HG03045 (cell line): ENCODE results near the gene ANKRD9.
"Not testable (repeated sequence)": the region's sequence is repeated elsewhere in the genome, so short reads cannot be mapped to it uniquely, and the experiment has no call there.

Experiments
- ATAC-seq: cut with Tn5 transposase; IDR thresholded peaks from one replicate; pipeline ENCODE4 v1.9.1; 2021; ENCODE audit warnings: mild to moderate bottlenecking, moderate library complexity; ENCODE audit not compliant: unreplicated experiment

Gene ANKRD9

GRCh38 chr14:102509746-102510615, at the start of gene ANKRD9:
TSS of gene ANKRD9 (minus strand) at chr14:102509776. CDS start at chr14:102507889, 1,887 bp downstream.
- peak; percentile 75 for ATAC-seq

GRCh38 chr14:102558556-102558955, 49.0 kb upstream of the ANKRD9 start:
- no peak for ATAC-seq

GRCh38 chr14:102557434-102558226, 48.1 kb upstream of the ANKRD9 start:
- no peak for ATAC-seq

GRCh38 chr14:102556098-102556677, 46.6 kb upstream of the ANKRD9 start:
- ATAC-seq, result no peak

- ATAC-seq, result peak; percentile 45
These were observed 45.5 kb upstream of the ANKRD9 start for GRCh38 chr14:102554821-102555819.

GRCh38 chr14:102551995-102552705, 42.6 kb upstream of the ANKRD9 start:
- no peak for ATAC-seq

- not testable (repeated sequence) for ATAC-seq
These were observed 41.4 kb upstream of the ANKRD9 start for GRCh38 chr14:102550927-102551401.

- no peak for ATAC-seq
These were observed 39.2 kb upstream of the ANKRD9 start for GRCh38 chr14:102548616-102549240.

GRCh38 chr14:102545461-102546265, 36.1 kb upstream of the ANKRD9 start:
- no peak for ATAC-seq

GRCh38 chr14:102544747-102545460, 35.3 kb upstream of the ANKRD9 start:
- no peak for ATAC-seq

- no peak for ATAC-seq
These were observed 34.6 kb upstream of the ANKRD9 start for GRCh38 chr14:102544046-102544746.

GRCh38 chr14:102541771-102542170, 32.2 kb upstream of the ANKRD9 start:
- ATAC-seq, result no peak

- not testable (repeated sequence) for ATAC-seq
These were observed 31.5 kb upstream of the ANKRD9 start for GRCh38 chr14:102541029-102541491.

GRCh38 chr14:102540315-102541028, 30.9 kb upstream of the ANKRD9 start:
- ATAC-seq, result no peak

- ATAC-seq, result no peak
These were observed 30.2 kb upstream of the ANKRD9 start for GRCh38 chr14:102539544-102540314.
